Smooth muscle cell (in vitro differentiated cells): ENCODE results near the gene ZNF83. TPM values are rescaled to one million over a fixed set of nuclear protein-coding genes. Genes with fewer than 3 reads are reported as not detected.
A peak's percentile ranks its signal among the peaks of the same experiment; 100 is the strongest.
"Not testable (repeated sequence)": the region's sequence is repeated elsewhere in the genome, so short reads cannot be mapped to it uniquely, and the experiment has no call there.

Experiments used
- DNase-seq: peaks from one replicate; lab custom pipeline; 2025; ENCODE audit not compliant: unreplicated experiment; lab: John Stamatoyannopoulos, UW
- H2AFZ ChIP-seq: fragments of 200-600 bp; sonication (generic); 2 replicates; pipeline ENCODE4 v1.6.0; 2016; ENCODE audit warnings: antibody characterized with exemption, low read depth, mild to moderate bottlenecking
- H3F3A ChIP-seq: fragments of 200-600 bp; sonication (generic); 2 replicates; pipeline ENCODE4 v1.6.0; 2017; ENCODE audit warnings: antibody characterized with exemption, low read depth
- H3K27ac ChIP-seq: fragments of 200-600 bp; sonication (generic); 2 replicates; pipeline ENCODE4 v1.5.1; 2016; ENCODE audit warnings: low read depth, mild to moderate bottlenecking
- H3K27me3 ChIP-seq: fragments of 200-600 bp; sonication (generic); 2 replicates; pipeline ENCODE4 v1.6.1; 2016; ENCODE audit warnings: low read depth, mild to moderate bottlenecking
- H3K36me3 ChIP-seq: fragments of 200-600 bp; sonication (generic); 2 replicates; pipeline ENCODE4 v1.5.1; 2016; ENCODE audit warnings: low read depth
- H3K4me1 ChIP-seq: fragments of 200-600 bp; sonication (generic); 2 replicates; pipeline ENCODE4 v1.5.1; 2016; ENCODE audit warnings: low read depth
- H3K4me2 ChIP-seq: fragments of 200-600 bp; sonication (generic); 2 replicates; pipeline ENCODE4 v1.6.0; 2016; ENCODE audit warnings: mild to moderate bottlenecking
- H3K4me3 ChIP-seq: fragments of 200-600 bp; sonication (generic); 2 replicates; pipeline ENCODE4 v1.5.1; 2016; ENCODE audit warnings: mild to moderate bottlenecking
- H3K79me2 ChIP-seq: fragments of 200-600 bp; sonication (generic); 2 replicates; pipeline ENCODE4 v1.6.0; 2016; ENCODE audit warnings: low read depth, mild to moderate bottlenecking
- H3K9ac ChIP-seq: fragments of 200-600 bp; sonication (generic); 2 replicates; pipeline ENCODE4 v1.6.0; 2016; ENCODE audit warnings: low read depth
- H3K9me3 ChIP-seq: fragments of 200-600 bp; sonication (generic); replicated peaks from 2 replicates; pipeline ENCODE4 v1.5.1; 2016; ENCODE audit warnings: low read depth
- H4K20me1 ChIP-seq: fragments of 200-600 bp; sonication (generic); 2 replicates; pipeline ENCODE4 v1.6.0; 2016; ENCODE audit warnings: low read depth
- WGBS: methylation state at CpG from one replicate; pipeline ENCODE4 v1.1.7; 2016; ENCODE audit warnings: low lambda C conversion rate; 5-methylcytosine and 5-hydroxymethylcytosine counted together
- polyA plus RNA-seq: library from polyadenylated mRNA; unstranded; fragments of >200 nt; fragmentation: Nextera tagmentation; extraction: Ambion mirVana; gene quantifications from 2 replicates; pipeline ENCODE4 v1.2.1, GENCODE V29; 2016
- total RNA-seq: library from RNA; depleted of rRNA; stranded (reverse); fragments of >200 nt; gene quantifications from 2 replicates; pipeline ENCODE4 v1.2.3, GENCODE V29; 2014
- TF ChIP-seq, protein P1 (sequence below): fragments of 200-600 bp; sonication (generic); IDR thresholded peaks from 2 replicates; pipeline ENCODE4 v1.5.1; 2017; ENCODE audit warnings: borderline replicate concordance, mild to moderate bottlenecking, antibody characterized with exemption; ENCODE audit not compliant: insufficient read depth, poor library complexity, severe bottlenecking

The ZNF83 gene
- total RNA-seq (53.2 and 60.0 TPM in 2 replicates), polyA plus RNA-seq (20.6 and 32.9 TPM in 2 replicates)

DNA sequence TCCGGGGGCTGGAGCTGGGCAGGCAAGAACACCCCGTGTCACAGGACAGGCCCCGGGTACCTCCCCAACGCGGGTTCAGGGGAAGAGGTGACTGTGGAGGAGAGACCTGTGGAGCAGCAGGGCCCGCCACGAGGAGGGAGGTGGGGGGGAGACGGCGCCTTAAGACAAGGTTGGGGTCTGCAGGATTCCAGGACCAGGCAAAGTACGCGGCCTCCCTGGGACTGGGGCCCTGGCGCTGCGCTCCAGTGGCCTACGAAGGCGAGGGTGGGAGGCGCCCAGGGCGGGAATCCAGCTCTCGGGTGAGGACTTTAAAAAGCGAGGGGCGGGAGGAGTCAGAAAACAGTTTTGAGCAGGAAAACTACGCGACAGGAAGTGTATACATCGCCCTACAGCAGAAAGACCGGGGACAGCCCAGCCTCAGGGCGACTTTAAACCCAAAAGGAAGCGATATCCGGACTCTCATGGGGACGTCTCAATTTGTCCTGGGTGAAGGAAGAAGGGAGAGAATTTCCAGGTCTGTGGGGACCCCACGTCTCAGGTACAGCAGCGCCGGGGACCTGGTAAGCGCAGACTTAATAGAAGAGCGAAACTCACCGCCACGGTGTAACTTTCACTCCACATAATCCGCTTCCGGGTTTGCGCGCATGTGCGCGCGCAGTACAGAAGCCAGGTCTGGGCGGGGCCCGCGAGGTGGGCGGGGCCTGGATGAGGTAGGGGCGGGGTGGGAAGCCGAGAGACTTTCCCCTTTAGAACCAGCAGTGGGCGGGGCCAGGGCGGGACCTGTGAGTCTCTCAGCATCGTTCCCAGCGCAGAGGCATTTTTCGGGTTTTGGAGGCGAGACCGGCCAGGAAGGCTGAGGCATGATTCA, at the start of gene ZNF83:
TSS of gene ZNF83 (minus strand) at position 638 of the 868 bp plus-strand sequence.
- no peaks in the 10 kb centered on the region for H4K20me1 ChIP-seq
- H3F3A ChIP-seq = peaks cover 10% of the 10 kb centered on the region
- H2AFZ ChIP-seq = no peak within 1 kb of the TSS
- peak within 1 kb of the TSS; percentile 97 for H3K9ac ChIP-seq
- 1% methylated on average over 43 of the region's 55 CpGs for WGBS
- H3K4me2 ChIP-seq = peak within 1 kb of the TSS; percentile 96
- TF ChIP-seq, protein P1, sequence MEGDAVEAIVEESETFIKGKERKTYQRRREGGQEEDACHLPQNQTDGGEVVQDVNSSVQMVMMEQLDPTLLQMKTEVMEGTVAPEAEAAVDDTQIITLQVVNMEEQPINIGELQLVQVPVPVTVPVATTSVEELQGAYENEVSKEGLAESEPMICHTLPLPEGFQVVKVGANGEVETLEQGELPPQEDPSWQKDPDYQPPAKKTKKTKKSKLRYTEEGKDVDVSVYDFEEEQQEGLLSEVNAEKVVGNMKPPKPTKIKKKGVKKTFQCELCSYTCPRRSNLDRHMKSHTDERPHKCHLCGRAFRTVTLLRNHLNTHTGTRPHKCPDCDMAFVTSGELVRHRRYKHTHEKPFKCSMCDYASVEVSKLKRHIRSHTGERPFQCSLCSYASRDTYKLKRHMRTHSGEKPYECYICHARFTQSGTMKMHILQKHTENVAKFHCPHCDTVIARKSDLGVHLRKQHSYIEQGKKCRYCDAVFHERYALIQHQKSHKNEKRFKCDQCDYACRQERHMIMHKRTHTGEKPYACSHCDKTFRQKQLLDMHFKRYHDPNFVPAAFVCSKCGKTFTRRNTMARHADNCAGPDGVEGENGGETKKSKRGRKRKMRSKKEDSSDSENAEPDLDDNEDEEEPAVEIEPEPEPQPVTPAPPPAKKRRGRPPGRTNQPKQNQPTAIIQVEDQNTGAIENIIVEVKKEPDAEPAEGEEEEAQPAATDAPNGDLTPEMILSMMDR = no peak
- peak; percentile 95 for DNase-seq
- no peaks in the 10 kb centered on the region for H3K27me3 ChIP-seq
- no peaks in the 10 kb centered on the region for H3K36me3 ChIP-seq
- peak within 1 kb of the TSS; percentile 92 for H3K4me3 ChIP-seq
- peaks cover 12% of the 10 kb centered on the region for H3K79me2 ChIP-seq
- peak within 1 kb of the TSS; percentile 99 for H3K27ac ChIP-seq
- no peaks in the 10 kb centered on the region for H3K4me1 ChIP-seq
- H3K9me3 ChIP-seq = no peaks in the 10 kb centered on the region

DNA sequence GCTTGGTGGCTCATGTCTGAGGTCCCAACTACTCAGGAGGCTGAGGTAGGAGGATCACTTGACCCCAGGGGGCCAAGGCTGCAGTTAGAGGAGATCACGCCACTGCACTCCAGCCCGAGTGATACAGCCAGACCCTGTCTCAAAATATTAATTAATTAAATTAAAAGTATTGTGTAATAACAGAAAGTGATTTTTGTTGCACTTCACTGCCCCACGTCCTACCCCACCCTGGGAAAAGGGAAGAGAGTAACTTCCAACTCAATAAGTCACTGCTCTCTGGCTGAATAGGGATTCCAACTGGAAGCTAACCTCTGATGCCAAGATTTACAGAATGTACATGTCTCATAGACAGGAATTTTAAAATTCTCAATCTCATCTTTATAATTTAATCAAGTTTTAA, 49.5 kb upstream of the ZNF83 start:
- Histone ChIP-seq H3K4me3 (no peak overlapping the region), H3K27me3 (no peaks in the 10 kb centered on the region), H3K36me3 (no peaks in the 10 kb centered on the region), H3K4me1 (peaks cover 8% of the 10 kb centered on the region), H3K9me3 (no peaks in the 10 kb centered on the region), H3K27ac (no peak overlapping the region), H3K9ac (no peak overlapping the region), H2AFZ (no peak overlapping the region), H3F3A (peaks cover 10% of the 10 kb centered on the region), H3K4me2 (no peak overlapping the region), H3K79me2 (peaks cover 61% of the 10 kb centered on the region), H4K20me1 (peaks cover 19% of the 10 kb centered on the region)
- WGBS = 97% methylated on average over 3 of the region's 3 CpGs
- TF ChIP-seq, protein P1 = no peak
- DNase-seq = no peak

DNA sequence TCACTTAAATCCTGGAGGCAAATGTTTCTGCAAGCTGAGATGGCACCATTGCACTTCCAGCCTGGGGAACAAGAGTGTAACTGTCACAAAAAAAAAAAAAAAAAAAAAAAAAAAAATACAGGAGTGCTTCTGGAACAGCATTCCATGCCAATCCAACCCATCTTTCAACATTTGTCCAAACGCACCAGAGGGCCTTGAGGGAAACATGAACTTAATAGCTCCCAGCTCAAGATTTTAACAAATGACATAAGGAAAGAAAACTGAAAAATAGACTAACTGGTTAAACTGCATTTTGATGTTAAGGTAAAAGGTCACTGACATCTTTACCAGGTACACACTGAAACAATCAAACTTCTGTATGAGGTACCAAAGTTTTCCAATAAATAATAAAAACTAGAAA, 47.7 kb upstream of the ZNF83 start:
- no peak for DNase-seq
- Histone ChIP-seq H3F3A (no peaks in the 10 kb centered on the region), H3K4me2 (no peak overlapping the region), H3K36me3 (no peaks in the 10 kb centered on the region), H4K20me1 (peaks cover 37% of the 10 kb centered on the region), H3K27me3 (no peaks in the 10 kb centered on the region), H3K4me1 (peaks cover under 1% of the 10 kb centered on the region), H3K79me2 (peaks cover 80% of the 10 kb centered on the region), H3K27ac (no peak overlapping the region), H3K4me3 (no peak overlapping the region), H3K9me3 (no peaks in the 10 kb centered on the region), H2AFZ (no peak overlapping the region), H3K9ac (no peak overlapping the region)
- TF ChIP-seq, protein P1 = no peak
- 94% methylated on average over 1 of the region's 1 CpG for WGBS

DNA sequence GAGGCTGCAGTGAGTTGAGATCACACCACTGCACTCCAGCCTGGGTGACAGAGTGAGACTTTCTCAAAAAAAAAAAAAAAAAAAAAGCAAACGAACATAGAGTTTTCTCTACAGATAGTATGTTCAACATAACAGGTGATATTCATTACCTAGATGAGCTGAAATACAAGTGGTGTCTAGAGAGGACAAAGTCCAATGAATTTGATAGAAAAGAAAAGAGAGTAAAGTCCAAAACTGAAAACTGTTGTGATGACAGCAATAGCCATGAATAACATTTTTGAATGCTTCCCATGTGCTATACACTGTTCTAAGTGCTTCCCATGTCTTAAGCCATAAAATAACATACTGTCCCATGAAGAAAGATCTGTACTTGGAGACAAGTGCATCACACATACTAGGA, 43.1 kb upstream of the ZNF83 start:
- H3K79me2 ChIP-seq = peaks cover 89% of the 10 kb centered on the region
- WGBS = 96% methylated on average over 1 of the region's 1 CpG
- H3K9me3 ChIP-seq, H3K27me3 ChIP-seq, H3K4me1 ChIP-seq, H3K4me2 ChIP-seq, H2AFZ ChIP-seq, DNase-seq, H3K36me3 ChIP-seq, H3K9ac ChIP-seq, H3K27ac ChIP-seq, H3K4me3 ChIP-seq, H3F3A ChIP-seq: not testable (repeated sequence)
- H4K20me1 ChIP-seq = peaks cover 55% of the 10 kb centered on the region
